ENCODE measurements around the gene TTC7B. TPM values are rescaled to one million over a fixed set of nuclear protein-coding genes. Genes with fewer than 3 reads are reported as not detected.
A peak's percentile ranks its signal among the peaks of the same experiment; 100 is the strongest.

TTC7B gene
- total and polyA plus RNA-seq, 12 donors = 10.0 to 58.4 (median 24.7) TPM

DNA sequence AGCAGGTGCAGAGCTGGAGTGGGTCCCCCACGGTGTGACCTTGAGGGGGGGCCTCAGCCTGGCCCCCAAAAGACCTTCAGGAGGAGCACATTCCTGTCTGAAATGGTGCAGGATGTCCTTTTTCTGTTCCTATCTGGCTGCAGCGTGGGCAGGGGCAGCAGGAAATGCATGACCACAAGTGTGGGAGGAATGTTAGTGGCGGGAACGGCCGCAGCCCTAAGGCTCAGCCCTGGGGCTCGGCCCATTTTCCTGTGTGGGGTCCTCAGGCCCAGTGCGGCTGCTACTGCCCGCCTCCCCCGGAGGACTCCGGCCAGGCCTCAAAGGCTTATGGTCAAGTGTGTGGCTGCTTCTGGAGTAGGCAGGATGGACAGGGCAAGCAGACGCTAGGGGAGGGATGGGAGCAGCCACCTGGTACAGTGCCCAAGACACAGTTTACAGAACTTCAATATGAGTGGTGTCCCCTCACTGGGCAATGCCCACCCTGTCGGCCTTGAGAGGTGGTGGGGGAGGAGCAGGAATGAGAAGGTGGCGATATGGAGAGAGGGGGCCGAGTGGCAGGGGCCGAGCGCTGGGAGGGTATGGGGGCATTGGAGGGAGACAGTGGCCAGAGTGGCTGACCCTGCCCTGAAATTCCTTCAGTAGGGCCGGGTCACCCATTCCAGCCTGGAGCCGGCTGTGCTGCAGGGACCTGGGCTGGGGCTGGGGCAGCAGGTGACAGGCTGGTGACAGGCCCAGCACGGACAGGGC lies 282.0 kb downstream of the TTC7B start:
- intact Hi-C loops (cut with DNase I) = no loop called here
- WGBS, 4 donors = 67 to 85% (median 75%) methylated on average over 8 to 19 of the region's 19 CpGs
- H3K27me3 ChIP-seq = no peaks in the 10 kb centered on the region

DNA sequence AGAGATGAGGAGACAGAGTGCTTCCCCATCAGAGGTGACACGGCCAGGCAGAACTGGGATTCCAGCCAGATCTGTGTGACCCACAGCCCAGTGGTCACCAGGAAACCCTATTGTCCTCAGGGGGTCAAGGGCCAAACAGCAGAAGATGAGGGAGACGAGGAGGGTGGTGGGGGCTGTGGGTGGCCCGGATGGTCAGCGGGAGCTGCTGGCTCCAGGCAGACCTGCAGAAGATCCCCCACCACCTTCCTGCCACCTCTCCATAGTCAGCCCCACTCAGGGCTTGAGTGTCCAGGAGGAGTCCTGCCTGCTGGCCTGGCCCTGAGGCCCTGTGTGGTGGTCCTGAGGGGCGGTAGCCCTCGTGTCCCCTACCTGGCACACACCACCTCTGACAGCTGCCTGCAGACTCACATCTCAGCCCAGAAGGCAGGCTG lies 282.6 kb downstream of the TTC7B start:
- Histone ChIP-seq H3K36me3 (replicated peaks in 1 of 2) (no peaks in the 10 kb centered on the region), H3K4me1 (replicated peaks in 1 of 2) (peaks cover 0 to 4% of the 10 kb centered on the region in 2 donors), H3K27me3 (no peaks in the 10 kb centered on the region), H3K4me3 (no peak overlapping the region), H3K27ac (peak overlapping the region in 1 of 5 donors; percentile 49), H3K9me3 (replicated peaks in 1 of 3) (no peaks in the 10 kb centered on the region)
- TF ChIP-seq, protein P1, sequence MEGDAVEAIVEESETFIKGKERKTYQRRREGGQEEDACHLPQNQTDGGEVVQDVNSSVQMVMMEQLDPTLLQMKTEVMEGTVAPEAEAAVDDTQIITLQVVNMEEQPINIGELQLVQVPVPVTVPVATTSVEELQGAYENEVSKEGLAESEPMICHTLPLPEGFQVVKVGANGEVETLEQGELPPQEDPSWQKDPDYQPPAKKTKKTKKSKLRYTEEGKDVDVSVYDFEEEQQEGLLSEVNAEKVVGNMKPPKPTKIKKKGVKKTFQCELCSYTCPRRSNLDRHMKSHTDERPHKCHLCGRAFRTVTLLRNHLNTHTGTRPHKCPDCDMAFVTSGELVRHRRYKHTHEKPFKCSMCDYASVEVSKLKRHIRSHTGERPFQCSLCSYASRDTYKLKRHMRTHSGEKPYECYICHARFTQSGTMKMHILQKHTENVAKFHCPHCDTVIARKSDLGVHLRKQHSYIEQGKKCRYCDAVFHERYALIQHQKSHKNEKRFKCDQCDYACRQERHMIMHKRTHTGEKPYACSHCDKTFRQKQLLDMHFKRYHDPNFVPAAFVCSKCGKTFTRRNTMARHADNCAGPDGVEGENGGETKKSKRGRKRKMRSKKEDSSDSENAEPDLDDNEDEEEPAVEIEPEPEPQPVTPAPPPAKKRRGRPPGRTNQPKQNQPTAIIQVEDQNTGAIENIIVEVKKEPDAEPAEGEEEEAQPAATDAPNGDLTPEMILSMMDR (IDR thresholded peaks at IDR 0.05) = no peak
- no peak for TF ChIP-seq POLR2A (IDR thresholded peaks at IDR 0.05)
- DNase-seq = peak in 3 of 7 donors; percentile 32 to 69 (median 41)
- WGBS, 4 donors = 33 to 69% (median 56%) methylated on average over 1 to 6 of the region's 6 CpGs; no CpG with 5 or more reads in 1 of the 4 donors
- intact Hi-C loops (cut with DNase I) = no loop called here

More for the DNA sequence above, 282.0 kb downstream of the TTC7B start:
- no peak for TF ChIP-seq POLR2A (IDR thresholded peaks at IDR 0.05)
- TF ChIP-seq, protein P1 (IDR thresholded peaks at IDR 0.05) = no peak
- H3K27ac ChIP-seq = peak overlapping the region in 1 of 5 donors; percentile 49
- no peaks in the 10 kb centered on the region for H3K9me3 ChIP-seq (replicated peaks in 1 of 3)
- H3K4me3 ChIP-seq = no peak overlapping the region
- peaks cover 0 to 4% of the 10 kb centered on the region in 2 donors for H3K4me1 ChIP-seq (replicated peaks in 1 of 2)
- DNase-seq = no peak
- H3K36me3 ChIP-seq (replicated peaks in 1 of 2) = no peaks in the 10 kb centered on the region

DNA sequence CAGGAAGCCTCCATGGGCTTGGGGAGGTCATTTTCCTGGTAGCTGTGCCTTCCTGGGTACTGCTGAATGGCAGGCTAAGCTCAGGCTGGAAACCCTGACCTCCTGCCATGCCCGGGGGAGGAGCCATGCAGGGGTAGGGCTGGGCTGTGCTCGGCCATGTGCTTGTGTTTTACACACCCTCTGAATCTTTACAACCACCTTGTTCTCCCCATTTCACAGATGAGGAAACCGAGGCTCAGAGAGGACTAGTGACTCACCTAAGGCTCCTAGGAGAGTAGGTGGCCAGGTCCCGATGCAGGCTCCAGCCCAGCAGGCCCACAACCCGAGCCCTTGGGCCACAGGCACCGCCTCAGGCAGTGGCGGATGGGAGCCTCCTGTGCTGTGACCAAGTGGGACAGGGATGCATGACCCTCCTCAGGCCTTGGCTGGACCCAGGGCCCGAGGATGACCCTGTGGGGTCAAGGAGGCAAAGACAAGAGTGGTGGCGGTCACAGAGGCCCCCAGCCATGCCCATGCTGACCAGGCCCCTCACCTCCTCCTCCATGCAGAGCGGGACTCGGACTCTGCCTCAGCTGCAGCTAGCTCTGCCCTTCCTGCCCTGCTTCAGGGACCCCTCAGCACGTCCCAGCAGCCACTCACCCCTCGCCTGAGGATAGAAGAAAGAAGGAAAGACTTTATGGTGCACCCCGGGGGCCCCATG lies 283.3 kb downstream of the TTC7B start:
- peaks cover 0 to 4% of the 10 kb centered on the region in 2 donors for H3K4me1 ChIP-seq (replicated peaks in 1 of 2)
- H3K9me3 ChIP-seq (replicated peaks in 1 of 3) = no peaks in the 10 kb centered on the region
- H3K4me3 ChIP-seq = no peak overlapping the region
- H3K27me3 ChIP-seq = no peaks in the 10 kb centered on the region
- intact Hi-C loops (cut with DNase I) = no loop called here
- no peak for TF ChIP-seq POLR2A (IDR thresholded peaks at IDR 0.05)
- TF ChIP-seq, protein P1 (IDR thresholded peaks at IDR 0.05) = no peak
- 83 to 91% (median 86%) methylated on average over 8 to 14 of the region's 14 CpGs for WGBS, 4 donors
- no peak for DNase-seq
- H3K27ac ChIP-seq = no peak overlapping the region
- no peaks in the 10 kb centered on the region for H3K36me3 ChIP-seq (replicated peaks in 1 of 2)

DNA sequence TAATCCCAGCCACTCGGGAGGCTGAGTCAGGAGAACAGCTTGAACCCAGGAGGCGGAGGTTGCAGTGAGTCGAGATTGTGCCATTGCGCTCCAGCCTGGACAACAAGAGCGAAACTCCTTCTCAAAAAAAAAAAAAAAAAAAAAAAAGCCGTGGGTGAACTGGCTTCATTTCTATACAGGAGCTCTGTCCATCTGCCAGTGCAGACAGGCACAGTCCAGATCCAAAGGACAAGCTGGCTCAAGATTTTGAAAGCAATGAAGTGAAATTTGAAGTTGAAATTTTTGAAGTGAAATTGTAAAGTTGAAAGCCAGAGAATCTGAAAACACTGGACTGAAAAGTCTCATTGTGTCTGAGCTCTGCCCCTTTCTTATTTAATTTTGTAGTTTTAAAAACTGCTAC lies 284.7 kb downstream of the TTC7B start:
- H3K27ac ChIP-seq = no peak overlapping the region
- WGBS, 4 donors = 88 to 92% (median 90%) methylated on average over 6 of the region's 6 CpGs
- no peak overlapping the region for H3K4me3 ChIP-seq
- intact Hi-C loops (cut with DNase I) = no loop called here
- TF ChIP-seq, protein P1 (IDR thresholded peaks at IDR 0.05) = no peak
- TF ChIP-seq POLR2A (IDR thresholded peaks at IDR 0.05) = no peak
- H3K9me3 ChIP-seq (replicated peaks in 1 of 3) = no peaks in the 10 kb centered on the region
- H3K4me1 ChIP-seq (replicated peaks in 1 of 2) = peaks cover 0 to 4% of the 10 kb centered on the region in 2 donors
- no peaks in the 10 kb centered on the region for H3K36me3 ChIP-seq (replicated peaks in 1 of 2)
- H3K27me3 ChIP-seq = no peaks in the 10 kb centered on the region
- no peak for DNase-seq

All from adrenal gland (tissue), 12 donors.